Bronchial epithelial cell (primary cell): Measurements from ENCODE around the gene RGS8. TPM values are rescaled to one million over a fixed set of nuclear protein-coding genes. Genes with fewer than 3 reads are reported as not detected.

Experiments
- DNase-seq: peaks from one replicate; pipeline ENCODE4 v3.0.0-alpha.2; 2010; ENCODE audit warnings: low read depth
- FAIRE-seq: peaks from 2 replicates; lab custom pipeline; 2011; peaks lifted over from hg19 to GRCh38; lab: Jason Lieb, UNC
- H3K27me3 ChIP-seq: 2 replicates; pipeline ENCODE4 v1.5.1; 2011; ENCODE audit warnings: low read length; ENCODE audit not compliant: control insufficient read depth, insufficient read depth
- H3K36me3 ChIP-seq: 2 replicates; pipeline ENCODE4 v1.5.1; 2011; ENCODE audit warnings: low read length; ENCODE audit not compliant: control insufficient read depth, insufficient read depth
- H3K4me3 ChIP-seq: 2 replicates; pipeline ENCODE4 v1.5.1; 2011; ENCODE audit warnings: mild to moderate bottlenecking, low read depth, low read length, control low read depth
- total RNA-seq: library from RNA; depleted of rRNA; stranded (reverse); fragments of >200 nt; gene quantifications from 2 replicates; pipeline ENCODE4 v1.2.1, GENCODE V29; 2014
- TF ChIP-seq, protein P1 (sequence below): IDR thresholded peaks from 2 replicates; pipeline ENCODE4 v1.5.1; 2011; ENCODE audit warnings: mild to moderate bottlenecking, moderate library complexity, low read length, control low read depth, inconsistent platforms; ENCODE audit not compliant: insufficient read depth, severe bottlenecking

RGS8 gene
- total RNA-seq, 1 donor from 2014 or later = under 0.01 TPM

DNA sequence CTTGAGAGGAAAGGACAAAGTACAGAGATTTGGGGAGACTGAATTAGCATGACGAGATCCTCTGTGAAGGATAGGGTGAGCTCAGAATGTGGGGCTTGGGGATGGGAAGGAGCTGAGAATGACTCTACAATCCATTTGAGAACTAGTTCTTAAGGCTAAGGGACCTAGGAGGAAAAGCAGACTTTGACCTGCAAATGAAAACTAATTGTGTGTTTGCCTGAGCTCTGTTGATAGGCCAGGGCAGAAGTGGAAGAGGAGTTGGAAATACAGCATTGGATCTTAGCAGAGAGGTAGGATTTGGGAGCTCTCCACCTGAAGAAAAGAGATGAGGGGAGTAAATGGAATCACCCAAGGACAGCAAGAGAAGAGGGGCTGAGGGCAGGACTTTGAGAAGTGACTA lies 2.1 kb upstream of the RGS8 start:
- Histone ChIP-seq H3K36me3 (no peaks in the 10 kb centered on the region), H3K27me3 (peaks cover 4% of the 10 kb centered on the region), H3K4me3 (no peak overlapping the region)
- DNase-seq (no peak), FAIRE-seq (no peak)
- TF ChIP-seq, protein P1, sequence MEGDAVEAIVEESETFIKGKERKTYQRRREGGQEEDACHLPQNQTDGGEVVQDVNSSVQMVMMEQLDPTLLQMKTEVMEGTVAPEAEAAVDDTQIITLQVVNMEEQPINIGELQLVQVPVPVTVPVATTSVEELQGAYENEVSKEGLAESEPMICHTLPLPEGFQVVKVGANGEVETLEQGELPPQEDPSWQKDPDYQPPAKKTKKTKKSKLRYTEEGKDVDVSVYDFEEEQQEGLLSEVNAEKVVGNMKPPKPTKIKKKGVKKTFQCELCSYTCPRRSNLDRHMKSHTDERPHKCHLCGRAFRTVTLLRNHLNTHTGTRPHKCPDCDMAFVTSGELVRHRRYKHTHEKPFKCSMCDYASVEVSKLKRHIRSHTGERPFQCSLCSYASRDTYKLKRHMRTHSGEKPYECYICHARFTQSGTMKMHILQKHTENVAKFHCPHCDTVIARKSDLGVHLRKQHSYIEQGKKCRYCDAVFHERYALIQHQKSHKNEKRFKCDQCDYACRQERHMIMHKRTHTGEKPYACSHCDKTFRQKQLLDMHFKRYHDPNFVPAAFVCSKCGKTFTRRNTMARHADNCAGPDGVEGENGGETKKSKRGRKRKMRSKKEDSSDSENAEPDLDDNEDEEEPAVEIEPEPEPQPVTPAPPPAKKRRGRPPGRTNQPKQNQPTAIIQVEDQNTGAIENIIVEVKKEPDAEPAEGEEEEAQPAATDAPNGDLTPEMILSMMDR = no peak

DNA sequence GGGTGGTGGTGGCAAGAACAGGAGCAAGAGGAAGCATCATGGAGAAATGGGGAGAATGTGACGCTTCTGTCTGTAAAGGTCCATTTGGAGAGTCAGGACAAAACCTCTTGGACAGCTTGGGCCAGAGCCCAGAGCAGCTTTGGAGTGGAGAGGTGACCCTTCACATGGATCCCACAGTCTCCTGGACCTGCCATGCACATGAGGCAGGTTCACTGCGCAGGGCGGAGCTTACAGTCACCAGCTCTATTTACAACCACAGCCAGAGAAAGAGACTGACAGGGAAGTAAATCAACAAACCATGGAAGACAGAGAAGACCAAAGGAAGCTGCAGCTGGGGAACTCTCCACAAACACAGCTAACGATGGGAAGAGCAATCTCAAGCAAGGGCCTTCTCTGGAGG lies 828 bp upstream of the RGS8 start:
- DNase-seq (no peak), FAIRE-seq (no peak)
- no peak overlapping the region for H3K4me3 ChIP-seq
- no peaks in the 10 kb centered on the region for H3K36me3 ChIP-seq
- TF ChIP-seq, protein P1 = no peak
- peaks cover 4% of the 10 kb centered on the region for H3K27me3 ChIP-seq

DNA sequence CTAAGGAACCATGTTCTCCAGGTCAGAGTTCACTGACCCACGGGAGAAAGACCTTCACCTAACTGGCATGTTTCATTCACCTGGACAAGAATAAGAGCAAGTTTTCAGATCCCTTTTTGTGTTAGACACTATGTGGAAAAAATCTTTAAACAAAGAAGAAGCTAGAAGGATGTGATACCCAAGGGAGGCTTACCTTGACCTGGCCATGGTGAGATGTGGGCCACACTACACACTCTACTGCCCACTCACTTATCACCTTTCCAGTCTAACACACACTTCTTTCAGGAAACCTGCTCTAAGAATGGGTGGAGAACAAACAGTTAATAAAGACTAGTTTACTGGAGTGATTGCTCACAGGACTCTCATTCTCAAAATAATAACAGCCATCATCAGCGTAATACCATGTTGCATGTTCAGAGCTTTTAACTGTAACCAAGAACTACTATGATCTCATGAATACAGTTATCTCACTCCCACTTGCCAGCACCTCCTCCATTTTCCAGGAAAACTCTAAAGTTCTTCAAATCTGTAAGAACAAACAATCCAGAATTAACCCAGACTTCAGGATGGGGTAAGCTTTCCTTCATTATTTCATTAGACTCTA lies 1.4 kb downstream of the RGS8 start:
- Histone ChIP-seq H3K4me3 (no peak overlapping the region), H3K36me3 (no peaks in the 10 kb centered on the region), H3K27me3 (peaks cover 4% of the 10 kb centered on the region)
- no peak for FAIRE-seq
- DNase-seq = no peak
- TF ChIP-seq, protein P1 = no peak

DNA sequence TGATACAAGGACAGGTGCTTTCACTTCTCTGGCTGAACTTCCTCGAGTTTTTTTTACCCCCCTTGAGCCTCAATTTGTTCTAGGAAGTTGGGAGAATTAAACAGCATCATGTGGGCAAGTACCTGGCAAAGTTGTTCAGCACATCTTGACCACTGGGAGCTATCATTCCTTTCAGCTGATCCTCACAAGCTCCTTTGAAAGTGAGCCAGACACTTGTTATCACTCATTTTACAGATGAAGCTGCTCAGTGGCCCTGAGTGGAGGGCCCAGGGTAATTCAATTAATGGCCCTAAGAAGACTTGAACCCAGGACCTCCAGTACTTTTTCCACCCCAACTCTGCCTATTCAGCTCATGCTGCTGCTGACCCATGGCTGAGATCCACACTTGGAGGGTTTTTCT lies 2.0 kb downstream of the RGS8 start:
- no peak for DNase-seq
- Histone ChIP-seq H3K27me3 (peaks cover 4% of the 10 kb centered on the region), H3K36me3 (no peaks in the 10 kb centered on the region), H3K4me3 (no peak overlapping the region)
- FAIRE-seq = no peak
- TF ChIP-seq, protein P1 = no peak

DNA sequence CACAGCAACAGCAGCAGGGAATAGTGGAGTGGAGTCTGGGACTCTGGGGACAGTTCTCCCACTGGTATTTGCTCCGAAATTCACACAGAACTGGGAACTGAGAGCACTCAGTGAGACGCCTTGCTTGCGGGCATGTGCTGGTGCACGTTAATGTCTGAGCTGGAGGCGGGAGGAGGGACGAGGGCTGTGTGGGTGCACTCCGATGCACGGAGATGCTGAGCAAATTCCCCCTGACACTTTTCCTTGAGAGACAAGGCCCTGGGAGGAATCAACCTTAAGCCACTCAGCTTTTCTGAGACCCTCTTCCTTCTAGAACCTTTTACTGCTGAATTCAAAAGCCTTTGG lies 2.8 kb downstream of the RGS8 start:
- Histone ChIP-seq H3K27me3 (peaks cover 4% of the 10 kb centered on the region), H3K36me3 (no peaks in the 10 kb centered on the region), H3K4me3 (no peak overlapping the region)
- DNase-seq (no peak), FAIRE-seq (no peak)
- TF ChIP-seq, protein P1 = no peak
